Endothelial cell of umbilical vein (primary cell): Measurements from ENCODE around the gene JSRP1.

ENCODE experiments used
- CTCF ChIP-seq, 2 donors: IDR thresholded peaks; 1 replicate in 1 of 2; 2 replicates in 1 of 2; pipeline ENCODE4 v1.5.1; 2011; ENCODE audit warnings: low read length in 2 of 2, mild to moderate bottlenecking in 2 of 2, moderate library complexity in 2 of 2, control low read depth in 1 of 2, inconsistent platforms in 1 of 2, low read depth in 1 of 2; ENCODE audit not compliant: insufficient read depth in 1 of 2; ENCODE audit errors: extremely low read depth in 1 of 2
- EZH2 ChIP-seq: IDR thresholded peaks from 2 replicates; pipeline ENCODE4 v1.6.1; 2012; ENCODE audit warnings: borderline replicate concordance, low read depth, mild to moderate bottlenecking, moderate library complexity, low read length, inconsistent platforms; ENCODE audit not compliant: severe bottlenecking
- MYC ChIP-seq: IDR thresholded peaks from one replicate; pipeline ENCODE4 v1.6.1; 2011; ENCODE audit warnings: mild to moderate bottlenecking, low read depth, low read length
- POLR2A ChIP-seq: IDR thresholded peaks from 2 replicates; pipeline ENCODE4 v1.6.1; 2012; ENCODE audit warnings: low read depth, mild to moderate bottlenecking, control low read depth, low read length
- POLR2AphosphoS5 ChIP-seq: IDR thresholded peaks from 2 replicates; pipeline ENCODE4 v1.6.1; 2012; ENCODE audit warnings: low read depth, mild to moderate bottlenecking, control low read depth, low read length, moderate library complexity; ENCODE audit not compliant: insufficient read depth

- TF ChIP-seq CTCF (IDR thresholded peaks at IDR 0.05; ENCODE audit: extremely low read depth in 1 of 2, insufficient read depth in 1 of 2, low read depth in 1 of 2, low read length in 2 of 2) (no peak), POLR2A (no peak), POLR2AphosphoS5 (no peak), MYC (no peak), EZH2 (no peak)
These were observed 12.1 kb downstream of the JSRP1 start for GRCh38 chr19:2244125-2244411.
